NCI-H1105 treated with DMSO at 0.1 percent for 48 hours (cell line): ENCODE results near the gene FMR1NB.
A peak's percentile ranks its signal among the peaks of the same experiment; 100 is the strongest.

ENCODE experiments used
- DNase-seq: peaks from one replicate; lab custom pipeline; 2025; lab: John Stamatoyannopoulos, UW

FMR1NB gene

GRCh38 chrX:148070504-148070877, 89.4 kb downstream of the FMR1NB start:
- DNase-seq: peak; percentile 47
